Measurements from ENCODE around the gene CCNY. TPM values are rescaled to one million over a fixed set of nuclear protein-coding genes. Genes with fewer than 3 reads are reported as not detected.

CCNY gene
- total RNA-seq, 1 experiment from 2014 or later: 51.9 TPM

DNA sequence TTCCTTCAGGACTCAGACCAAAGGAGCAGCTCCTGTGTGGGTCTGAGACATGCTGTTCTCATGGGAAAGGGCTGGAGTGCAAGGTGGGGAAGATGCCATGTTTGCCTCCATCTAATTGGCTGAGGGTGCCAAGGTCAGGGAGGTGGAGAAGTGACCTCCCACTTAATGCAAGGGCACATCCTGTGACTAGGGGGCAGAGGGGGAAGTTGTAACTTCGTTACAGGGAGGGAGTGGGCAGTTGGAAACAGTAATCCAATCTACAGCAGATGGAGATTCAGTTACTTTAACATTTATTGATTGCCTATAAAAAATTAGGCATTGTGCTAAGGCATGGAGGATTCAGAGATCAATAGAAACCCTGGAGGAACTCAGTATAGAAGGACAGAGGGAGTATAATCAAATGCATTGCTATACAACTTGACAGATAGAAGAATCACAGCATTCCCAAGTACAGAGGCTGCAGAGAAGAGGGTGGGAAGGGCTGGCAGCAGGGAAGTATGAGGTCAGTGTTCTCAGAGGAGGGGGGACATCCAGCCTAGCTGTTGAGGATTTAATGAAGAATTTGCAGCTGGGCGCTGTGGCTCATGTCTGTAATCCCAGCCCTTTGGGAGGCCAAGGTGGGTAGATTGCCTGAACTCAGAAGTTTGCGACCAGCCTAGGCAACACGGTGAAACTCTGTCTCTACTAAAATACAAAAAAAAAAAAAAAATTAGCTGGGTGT is 75.9 kb downstream of the CCNY start:
- Histone ChIP-seq H3K4me1 (ENCODE audit: control insufficient read depth, insufficient read depth, low read length) (no peaks in the 10 kb centered on the region; the same call in 1 of the 2 replicates), H3K4me3 (ENCODE audit: low read depth in 2 of 2, low read length in 2 of 2) (no peak overlapping the region), H3K27me3 (ENCODE audit: control insufficient read depth, insufficient read depth, low read length) (no peaks in the 10 kb centered on the region), H3K9me3 (ENCODE audit: control insufficient read depth, insufficient read depth, low read depth, low read length) (no peaks in the 10 kb centered on the region), H3K36me3 (ENCODE audit: control insufficient read depth, insufficient read depth, low read length) (no peaks in the 10 kb centered on the region), H3K27ac (ENCODE audit: low read length) (no peak overlapping the region)
- in situ Hi-C loops (cut with HindIII; ENCODE audit: low pct_unique_long_range_greater_than_20kb, low sequenced_read_pairs) (no loop called here), intact Hi-C loops (cut with micrococcal nuclease; ENCODE audit: unreplicated experiment) (no loop called here)
- ChIA-PET CTCF (no interaction called here), POLR2A (no interaction called here)
- ATAC-seq (no peak), DNase-seq (ENCODE audit: low read depth, low spot score) (no peak)
- no TSS peak for BruUV-seq (replicated peaks)
- TF ChIP-seq, protein P1, sequence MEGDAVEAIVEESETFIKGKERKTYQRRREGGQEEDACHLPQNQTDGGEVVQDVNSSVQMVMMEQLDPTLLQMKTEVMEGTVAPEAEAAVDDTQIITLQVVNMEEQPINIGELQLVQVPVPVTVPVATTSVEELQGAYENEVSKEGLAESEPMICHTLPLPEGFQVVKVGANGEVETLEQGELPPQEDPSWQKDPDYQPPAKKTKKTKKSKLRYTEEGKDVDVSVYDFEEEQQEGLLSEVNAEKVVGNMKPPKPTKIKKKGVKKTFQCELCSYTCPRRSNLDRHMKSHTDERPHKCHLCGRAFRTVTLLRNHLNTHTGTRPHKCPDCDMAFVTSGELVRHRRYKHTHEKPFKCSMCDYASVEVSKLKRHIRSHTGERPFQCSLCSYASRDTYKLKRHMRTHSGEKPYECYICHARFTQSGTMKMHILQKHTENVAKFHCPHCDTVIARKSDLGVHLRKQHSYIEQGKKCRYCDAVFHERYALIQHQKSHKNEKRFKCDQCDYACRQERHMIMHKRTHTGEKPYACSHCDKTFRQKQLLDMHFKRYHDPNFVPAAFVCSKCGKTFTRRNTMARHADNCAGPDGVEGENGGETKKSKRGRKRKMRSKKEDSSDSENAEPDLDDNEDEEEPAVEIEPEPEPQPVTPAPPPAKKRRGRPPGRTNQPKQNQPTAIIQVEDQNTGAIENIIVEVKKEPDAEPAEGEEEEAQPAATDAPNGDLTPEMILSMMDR (IDR thresholded peaks at IDR 0.05): no peak
- no peak for TF ChIP-seq POLR2AphosphoS5 (IDR thresholded peaks at IDR 0.05; ENCODE audit: low read depth, low read length)
- TF ChIP-seq SIN3A (IDR thresholded peaks at IDR 0.05; ENCODE audit: borderline replicate concordance, insufficient read depth, low read depth, low read length): no peak
- TF ChIP-seq, protein P2, sequence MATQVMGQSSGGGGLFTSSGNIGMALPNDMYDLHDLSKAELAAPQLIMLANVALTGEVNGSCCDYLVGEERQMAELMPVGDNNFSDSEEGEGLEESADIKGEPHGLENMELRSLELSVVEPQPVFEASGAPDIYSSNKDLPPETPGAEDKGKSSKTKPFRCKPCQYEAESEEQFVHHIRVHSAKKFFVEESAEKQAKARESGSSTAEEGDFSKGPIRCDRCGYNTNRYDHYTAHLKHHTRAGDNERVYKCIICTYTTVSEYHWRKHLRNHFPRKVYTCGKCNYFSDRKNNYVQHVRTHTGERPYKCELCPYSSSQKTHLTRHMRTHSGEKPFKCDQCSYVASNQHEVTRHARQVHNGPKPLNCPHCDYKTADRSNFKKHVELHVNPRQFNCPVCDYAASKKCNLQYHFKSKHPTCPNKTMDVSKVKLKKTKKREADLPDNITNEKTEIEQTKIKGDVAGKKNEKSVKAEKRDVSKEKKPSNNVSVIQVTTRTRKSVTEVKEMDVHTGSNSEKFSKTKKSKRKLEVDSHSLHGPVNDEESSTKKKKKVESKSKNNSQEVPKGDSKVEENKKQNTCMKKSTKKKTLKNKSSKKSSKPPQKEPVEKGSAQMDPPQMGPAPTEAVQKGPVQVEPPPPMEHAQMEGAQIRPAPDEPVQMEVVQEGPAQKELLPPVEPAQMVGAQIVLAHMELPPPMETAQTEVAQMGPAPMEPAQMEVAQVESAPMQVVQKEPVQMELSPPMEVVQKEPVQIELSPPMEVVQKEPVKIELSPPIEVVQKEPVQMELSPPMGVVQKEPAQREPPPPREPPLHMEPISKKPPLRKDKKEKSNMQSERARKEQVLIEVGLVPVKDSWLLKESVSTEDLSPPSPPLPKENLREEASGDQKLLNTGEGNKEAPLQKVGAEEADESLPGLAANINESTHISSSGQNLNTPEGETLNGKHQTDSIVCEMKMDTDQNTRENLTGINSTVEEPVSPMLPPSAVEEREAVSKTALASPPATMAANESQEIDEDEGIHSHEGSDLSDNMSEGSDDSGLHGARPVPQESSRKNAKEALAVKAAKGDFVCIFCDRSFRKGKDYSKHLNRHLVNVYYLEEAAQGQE (IDR thresholded peaks at IDR 0.05; ENCODE audit: insufficient read depth in 1 of 2, low read depth in 2 of 2, low read length in 1 of 2): no peak
- TF ChIP-seq TCF7L2 (IDR thresholded peaks at IDR 0.05; ENCODE audit: low read depth, low read length): no peak

DNA sequence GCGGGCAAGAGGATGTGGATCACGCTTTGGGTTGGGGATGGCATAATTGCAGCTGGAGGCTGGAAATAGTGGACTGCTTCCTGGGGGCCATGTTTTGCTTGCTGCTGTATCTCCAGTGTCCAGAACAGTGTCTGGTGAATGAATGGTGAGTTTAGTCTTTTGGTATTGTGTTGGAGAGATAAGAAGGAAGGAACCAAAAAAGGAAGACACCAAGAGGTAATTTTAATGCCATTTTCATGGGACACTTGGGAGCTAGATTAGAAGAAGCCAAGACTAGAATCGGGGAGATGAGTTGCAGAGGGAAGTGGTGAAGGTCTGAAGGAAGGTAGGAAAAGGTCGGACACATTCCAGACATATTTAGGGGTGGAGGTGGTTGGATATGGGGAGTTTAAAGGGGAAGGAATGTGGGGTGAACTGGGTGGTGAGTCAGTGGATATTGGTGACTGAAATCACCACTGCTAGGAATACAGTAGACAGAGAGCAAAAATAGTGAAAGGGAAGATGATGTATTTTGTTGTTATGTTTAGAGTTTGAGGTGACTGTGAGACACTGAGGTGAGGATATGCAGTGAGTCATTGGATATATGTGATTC is 76.7 kb downstream of the CCNY start:
- in situ Hi-C loops (cut with HindIII; ENCODE audit: low pct_unique_long_range_greater_than_20kb, low sequenced_read_pairs): no loop called here
- CTCF ChIA-PET: no interaction called here
- POLR2A ChIA-PET: interaction anchor here (0.6 kb wide), 1 partner anchor 43 kb away, joined by 5 read pairs; no protein-coding TSS in a partner anchor
- ATAC-seq: no peak
- TF ChIP-seq, protein P2 (IDR thresholded peaks at IDR 0.05; ENCODE audit: insufficient read depth in 1 of 2, low read depth in 2 of 2, low read length in 1 of 2): no peak
- TF ChIP-seq, protein P1 (IDR thresholded peaks at IDR 0.05): no peak
- no peak for TF ChIP-seq SIN3A (IDR thresholded peaks at IDR 0.05; ENCODE audit: borderline replicate concordance, insufficient read depth, low read depth, low read length)
- no peak for TF ChIP-seq POLR2AphosphoS5 (IDR thresholded peaks at IDR 0.05; ENCODE audit: low read depth, low read length)
- TF ChIP-seq TCF7L2 (IDR thresholded peaks at IDR 0.05; ENCODE audit: low read depth, low read length): no peak
- no peaks in the 10 kb centered on the region for H3K36me3 ChIP-seq (ENCODE audit: control insufficient read depth, insufficient read depth, low read length)
- H3K27me3 ChIP-seq (ENCODE audit: control insufficient read depth, insufficient read depth, low read length): no peaks in the 10 kb centered on the region
- intact Hi-C loops (cut with micrococcal nuclease; ENCODE audit: unreplicated experiment): no loop called here
- no peak overlapping the region for H3K4me3 ChIP-seq (ENCODE audit: low read depth in 2 of 2, low read length in 2 of 2)
- no peak for DNase-seq (ENCODE audit: low read depth, low spot score)
- no peak overlapping the region for H3K27ac ChIP-seq (ENCODE audit: low read length)
- no peaks in the 10 kb centered on the region; the same call in 1 of the 2 replicates for H3K4me1 ChIP-seq (ENCODE audit: control insufficient read depth, insufficient read depth, low read length)
- no TSS peak for BruUV-seq (replicated peaks)
- H3K9me3 ChIP-seq (ENCODE audit: control insufficient read depth, insufficient read depth, low read depth, low read length): no peaks in the 10 kb centered on the region

Data from Panc1 (cell line).